ENCODE measurements around the gene MAPK8IP2. TPM values are rescaled to one million over a fixed set of nuclear protein-coding genes. Genes with fewer than 3 reads are reported as not detected.

Gene MAPK8IP2
- total and polyA plus RNA-seq, 10 of the 15 experiments (the other 5 are each of a cell fraction or from before 2014, with no cell fraction given): 0.01 to 0.13 (median 0.06) TPM; not detected in 4

- WGBS (ENCODE audit: insufficient coverage, insufficient replicate concordance, low lambda C conversion rate, missing lambda C conversion rate): 12% methylated on average over 37 of the region's 37 CpGs
- ATAC-seq (peak; percentile 49), DNase-seq (ENCODE audit: low read depth, low spot score) (no peak), FAIRE-seq (no peak)
- H3K36me3 ChIP-seq (ENCODE audit: control insufficient read depth in 2 of 2, insufficient read depth in 2 of 2, low read length in 1 of 2): peaks cover 4 to 6% of the 10 kb centered on the region in 2 experiments; a peak in 3 of 4 replicates
- H3K4me1 ChIP-seq (ENCODE audit: control insufficient read depth, insufficient read depth, low read length): peaks cover 15% of the 10 kb centered on the region
- ChIA-PET POLR2A (interaction anchor here (0.6 to 2.6 kb wide), 4 partner anchors 33 to 44 kb away, joined by 3 to 7 read pairs (median 5); partner anchors contain the start of gene ARSA), CTCF (interaction anchor here (3.0 kb wide), 1 partner anchor 20 kb away, joined by 13 read pairs; the partner anchor contains the start of gene SYCE3), RAD21 (ENCODE audit: unreplicated experiment) (interaction anchor here (1.6 to 2.8 kb wide), 2 partner anchors 14 to 58 kb away, joined by 3 to 16 read pairs; partner anchors contain the start of gene SCO2), SMC1A (ENCODE audit: uncharacterized antibody, unreplicated experiment) (interaction anchor here (1.6 to 2.5 kb wide), 2 partner anchors 37 to 58 kb away, joined by 4 to 8 read pairs; partner anchors contain the start of gene SCO2)
- no peaks in the 10 kb centered on the region for H3K27me3 ChIP-seq (replicated peaks in 1 of 2; ENCODE audit: control insufficient read depth in 2 of 2, insufficient read depth in 2 of 2, low read length in 1 of 2)
- no peaks in the 10 kb centered on the region for H4K20me1 ChIP-seq (ENCODE audit: control insufficient read depth, insufficient read depth)
- peak overlapping the region; percentile 82 for H3K9ac ChIP-seq (ENCODE audit: control insufficient read depth, insufficient read depth, low read length)
- BruUV-seq (replicated peaks): TSS peak; percentile 90
- peaks cover 20% of the 10 kb centered on the region for H3K79me2 ChIP-seq (ENCODE audit: control insufficient read depth, insufficient read depth, low read length)
- in situ Hi-C loops (cut with MboI): no loop called here
- H2AFZ ChIP-seq (ENCODE audit: control insufficient read depth, low read depth, low read length): peak overlapping the region; percentile 66
- peak overlapping the region; percentile 90 for H3K4me3 ChIP-seq
- intact Hi-C loops (cut with micrococcal nuclease; ENCODE audit: unreplicated experiment): loop anchor here (1.0 to 5.0 kb wide), 2 partner anchors 44 to 56 kb away; partner anchors contain the start of gene SCO2
- H3K4me2 ChIP-seq (ENCODE audit: control insufficient read depth, insufficient read depth): peak overlapping the region; percentile 88
- H3K9me3 ChIP-seq (replicated peaks; ENCODE audit: control insufficient read depth, insufficient read depth, low read length): no peaks in the 10 kb centered on the region
- peak overlapping the region; percentile 71 for H3K27ac ChIP-seq (ENCODE audit: control insufficient read depth, insufficient read depth)
- peak; percentile 40; the same call in 1 of the 2 replicates for TF ChIP-seq MXI1 (IDR thresholded peaks at IDR 0.05; ENCODE audit: low read depth, low read length)
- TF ChIP-seq SMC3 (IDR thresholded peaks at IDR 0.05; ENCODE audit: borderline replicate concordance, low read length): no peak
- no peak for TF ChIP-seq CUX1 (IDR thresholded peaks at IDR 0.05; ENCODE audit: insufficient replicate concordance, low read depth, low read length)
- TF ChIP-seq ZBTB33 (IDR thresholded peaks at IDR 0.05): no peak
- no peak for TF ChIP-seq FOXM1 (IDR thresholded peaks at IDR 0.05; ENCODE audit: low read depth, low read length)
- peak; percentile 73 for TF ChIP-seq LARP7 (IDR thresholded peaks at IDR 0.05)
- TF ChIP-seq ATF7 (IDR thresholded peaks at IDR 0.05; ENCODE audit: low read depth): no peak
- TF ChIP-seq SMARCA5 (IDR thresholded peaks at IDR 0.05): 0 out of 2 replicates have a peak, but pooled peaks have one; percentile 17
- TF ChIP-seq NKRF (conservative IDR thresholded peaks at IDR 0.05): peak; percentile 7; the same call in 1 of the 2 replicates
- TF ChIP-seq IRF5 (IDR thresholded peaks at IDR 0.05; ENCODE audit: borderline replicate concordance): no peak
- TF ChIP-seq GATAD2B (conservative IDR thresholded peaks at IDR 0.05; ENCODE audit: low read depth): no peak; the same call in 1 of the 2 replicates
- no peak for TF ChIP-seq NFIC (IDR thresholded peaks at IDR 0.05; ENCODE audit: low read depth, low read length)
- TF ChIP-seq EED (IDR thresholded peaks at IDR 0.05; ENCODE audit: low read depth): no peak
Measured at GRCh38 chr22:50583294-50583861, 17.2 kb upstream of the MAPK8IP2 start.
